Stimulated activated CD4-positive, alpha-beta T cell treated with anti-CD3 and anti-CD28 coated beads, Interleukin-1b, Interleukin-23, amount 100 ng/mL, for 24 hours (primary cell): Measurements from ENCODE around the gene SPARC.
A peak's percentile ranks its signal among the peaks of the same experiment; 100 is the strongest.

Experiments used
- DNase-seq, 4 experiments: peaks; one replicate each; pipeline ENCODE4 v3.0.0-alpha.2; 2020; ENCODE audit warnings: low read depth in 4 of 4, low spot score in 1 of 4

Gene SPARC

GRCh38 chr5:151660616-151661495 is 25.9 kb downstream of the SPARC start:
- no peak for DNase-seq

DNA sequence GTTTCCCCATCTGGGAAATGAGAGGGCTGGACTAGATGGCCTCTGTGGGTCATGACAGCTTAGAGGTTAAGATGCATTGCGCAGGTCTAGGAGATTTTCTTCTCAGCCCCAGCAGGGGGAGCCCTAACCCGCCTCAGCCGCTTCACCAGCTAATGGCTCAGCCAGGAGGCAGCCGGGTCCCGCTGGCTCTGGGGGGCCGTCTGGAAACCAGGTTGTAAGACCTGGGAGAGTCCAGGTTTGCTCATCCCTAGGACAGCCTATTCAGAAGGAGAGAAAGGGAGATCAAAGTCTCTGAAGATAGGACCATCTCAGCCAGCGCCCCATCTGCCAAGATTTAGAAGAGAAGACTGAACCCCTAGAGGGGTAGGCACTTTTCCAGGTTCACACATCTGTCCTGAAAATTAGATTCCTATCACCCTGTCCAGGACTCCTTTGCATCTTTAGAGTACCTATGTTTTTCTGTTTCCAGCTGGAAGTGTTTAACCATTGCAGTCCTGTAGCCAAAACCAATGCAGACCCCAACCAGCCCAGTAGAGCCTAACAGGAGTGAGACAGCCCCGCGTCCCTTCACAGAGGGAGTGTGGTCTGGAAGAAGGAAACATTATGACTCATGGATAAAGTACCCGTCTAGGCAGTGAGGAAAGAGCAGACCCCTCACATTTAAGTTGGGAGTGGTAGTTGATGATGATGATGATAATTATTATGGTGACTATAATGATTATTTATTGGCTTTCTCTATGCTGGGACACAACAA is 27.5 kb downstream of the SPARC start:
- DNase-seq = peak; percentile 55 to 78 (median 70)

DNA sequence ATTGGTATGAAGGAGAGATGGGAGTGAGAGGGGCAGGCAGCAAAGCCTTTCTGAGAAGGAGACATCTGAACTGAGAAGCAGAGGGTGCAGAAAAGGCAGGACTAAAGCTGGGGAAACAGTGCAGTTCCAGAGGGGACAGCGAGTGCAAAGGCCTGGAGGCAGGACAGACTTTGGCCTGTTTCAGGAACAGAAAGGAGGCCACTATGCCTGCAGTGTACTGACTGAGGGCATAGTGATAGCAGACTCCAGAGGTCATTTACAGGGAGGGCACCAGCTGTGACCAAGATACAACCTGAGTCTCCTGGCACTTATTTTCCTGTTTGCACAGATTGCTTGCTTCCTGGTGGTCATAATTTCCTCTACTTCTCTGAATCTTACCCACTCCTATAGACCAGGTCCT is 29.6 kb downstream of the SPARC start:
- DNase-seq = no peak

DNA sequence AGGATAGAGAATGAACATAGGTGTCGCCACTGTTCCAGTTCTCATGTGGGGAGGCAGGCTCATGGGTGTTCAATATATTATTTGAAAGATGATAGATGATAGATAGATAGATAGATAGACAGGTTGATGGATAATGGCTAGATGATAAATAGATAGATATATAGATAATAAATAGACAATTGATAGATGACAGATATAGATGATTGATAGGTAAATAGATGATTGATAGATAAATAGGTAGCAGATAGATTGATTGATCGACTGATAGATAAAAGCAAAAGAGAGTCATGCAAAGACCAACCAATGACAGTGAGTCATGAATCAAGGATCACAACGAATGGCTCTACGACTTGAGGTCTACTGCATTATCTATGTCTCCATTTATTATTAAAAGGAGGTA is 30.4 kb downstream of the SPARC start:
- DNase-seq = no peak

GRCh38 chr5:151651997-151652645 is 34.6 kb downstream of the SPARC start:
- peak; percentile 34 to 55 (median 45) for DNase-seq

DNA sequence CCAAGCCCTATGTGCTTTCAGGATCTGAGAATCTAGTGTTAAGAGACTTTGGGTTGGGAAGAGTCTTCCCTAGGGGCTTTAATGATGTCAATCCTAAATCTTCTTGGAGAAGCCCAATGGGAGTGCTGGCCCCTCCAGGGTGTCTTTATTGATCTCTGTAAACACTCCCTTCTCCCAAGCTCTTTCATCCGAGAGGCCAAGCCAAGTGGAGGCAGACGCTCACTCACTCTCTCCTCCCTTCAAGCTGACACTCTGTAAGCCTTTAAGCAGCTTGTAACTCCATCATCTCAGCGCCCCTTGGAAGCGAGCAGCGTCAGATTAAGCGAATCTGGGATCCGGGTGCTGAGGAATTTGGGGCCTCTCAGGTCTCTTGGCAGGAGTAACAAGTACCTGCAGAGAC is 37.7 kb downstream of the SPARC start:
- no peak for DNase-seq

DNA sequence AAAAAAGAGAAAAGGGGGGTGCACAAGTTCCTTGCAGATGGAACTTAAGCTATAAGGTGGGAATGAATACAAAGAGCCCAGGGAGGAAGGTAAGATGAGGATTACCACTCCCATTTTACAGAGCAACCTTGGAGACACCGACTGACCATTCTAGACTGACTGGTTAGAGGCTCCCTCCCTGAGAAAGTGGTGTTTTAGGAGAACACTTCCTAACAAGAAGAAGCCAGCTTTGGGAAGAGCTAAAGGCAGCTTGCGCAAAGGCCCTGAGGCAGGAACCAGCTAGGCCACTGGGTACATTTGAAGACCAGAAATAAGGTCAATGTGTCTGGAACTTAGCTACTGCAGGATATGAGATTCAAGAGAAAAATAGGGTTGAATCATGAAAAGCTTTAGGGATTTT is 38.6 kb downstream of the SPARC start:
- DNase-seq = no peak

DNA sequence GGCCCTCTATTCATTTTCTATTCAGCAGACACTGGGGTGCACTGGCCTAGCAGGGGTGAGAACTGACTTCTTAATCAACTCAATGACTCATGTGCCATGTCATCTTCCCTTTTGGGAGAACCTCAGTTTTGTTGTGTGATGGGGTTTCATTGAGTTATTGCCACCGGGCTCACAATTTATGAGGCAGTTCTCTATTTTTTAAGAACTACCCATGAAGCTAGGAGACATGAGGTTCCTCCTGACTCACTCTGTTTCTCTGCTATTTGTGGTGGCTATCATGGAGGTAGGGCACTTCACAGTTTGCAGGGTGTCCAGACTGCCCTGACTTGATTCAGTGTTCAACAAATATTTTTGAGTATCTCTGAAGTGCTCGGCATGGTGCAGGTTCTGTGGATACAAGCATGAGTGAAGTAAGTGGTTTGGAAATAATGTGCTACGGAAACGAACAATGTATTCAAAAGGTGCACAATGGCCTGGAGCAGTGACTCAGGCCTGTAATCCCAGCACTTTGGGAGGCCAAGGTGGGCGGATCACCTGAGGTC is 39.3 kb downstream of the SPARC start:
- DNase-seq = no peak

DNA sequence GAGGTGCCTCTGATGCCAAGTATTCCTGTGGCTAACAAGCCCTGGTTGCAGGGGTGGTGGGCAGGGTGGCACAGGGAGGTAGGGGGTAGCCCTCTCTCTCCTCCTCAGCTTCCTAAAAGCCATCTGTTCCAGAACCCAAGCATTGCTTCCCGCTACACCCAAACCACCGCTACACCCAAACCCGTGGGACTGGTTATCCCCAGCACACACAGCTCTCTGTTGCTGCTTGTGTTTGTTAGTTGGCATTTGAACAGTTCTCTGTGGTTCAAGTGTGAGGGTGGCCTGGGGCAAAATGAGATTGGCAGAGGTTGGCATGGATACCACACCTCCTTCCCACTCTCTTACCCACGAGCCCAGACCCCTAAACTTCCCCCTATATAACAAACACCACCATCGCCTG is 40.4 kb downstream of the SPARC start:
- no peak for DNase-seq

GRCh38 chr5:151643388-151643787 is 43.3 kb downstream of the SPARC start:
- no peak for DNase-seq

DNA sequence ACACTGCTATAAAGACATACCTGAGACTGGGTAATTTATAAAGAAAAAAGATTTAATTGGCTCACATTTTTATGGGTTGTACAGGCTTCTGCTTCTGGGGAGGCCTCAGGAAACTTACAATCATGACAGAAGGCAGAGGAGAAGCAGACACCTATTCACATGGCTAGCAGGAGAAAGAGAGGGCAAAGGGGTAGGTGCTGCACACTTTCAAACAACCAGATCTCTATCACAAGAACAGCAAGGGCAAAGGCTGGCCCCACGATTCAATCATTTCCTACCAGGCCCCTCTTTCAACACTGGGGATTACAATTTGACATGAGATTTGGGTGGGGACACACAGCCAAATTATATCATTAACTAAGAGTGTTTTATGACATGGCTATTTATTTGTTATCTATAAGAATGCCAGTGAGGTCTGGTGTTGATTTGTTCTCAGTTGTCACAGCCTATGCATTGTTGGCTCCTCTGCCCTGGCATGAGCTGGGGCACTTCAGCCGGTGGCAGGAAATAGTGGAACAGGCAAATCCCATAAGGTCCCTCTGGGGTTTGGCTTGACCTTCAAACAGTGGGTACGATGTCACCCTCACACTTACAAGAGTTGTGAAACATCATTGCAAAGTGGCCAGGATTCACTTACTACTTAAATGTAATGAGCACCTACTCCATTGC is 44.1 kb downstream of the SPARC start:
- DNase-seq = no peak

- no peak for DNase-seq
Measured at GRCh38 chr5:151638619-151639018, 48.1 kb downstream of the SPARC start.

GRCh38 chr5:151637676-151638075 is 49.0 kb downstream of the SPARC start:
- no peak for DNase-seq

- DNase-seq = no peak
Measured at GRCh38 chr5:151633892-151634291, 52.8 kb downstream of the SPARC start.

DNA sequence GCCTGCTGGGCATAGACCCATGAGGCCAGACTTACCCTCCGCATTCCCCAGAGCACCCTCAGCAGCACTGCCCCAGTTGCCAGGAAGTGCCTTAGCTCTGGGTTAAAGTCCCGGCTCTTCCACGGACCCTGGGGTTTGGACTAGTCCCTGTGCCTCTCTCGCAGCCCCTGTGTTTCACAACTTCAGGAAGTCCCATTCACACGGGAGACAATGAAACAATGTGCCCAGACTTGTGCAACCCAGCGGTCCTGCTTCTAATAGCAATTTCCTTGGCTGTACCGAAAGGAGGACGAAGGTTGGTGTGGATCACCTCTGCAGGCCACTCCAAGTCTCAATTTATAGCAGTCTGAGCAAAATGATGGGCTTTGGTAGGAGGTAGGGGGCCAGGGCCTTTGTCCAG is 53.8 kb downstream of the SPARC start:
- DNase-seq = no peak

DNA sequence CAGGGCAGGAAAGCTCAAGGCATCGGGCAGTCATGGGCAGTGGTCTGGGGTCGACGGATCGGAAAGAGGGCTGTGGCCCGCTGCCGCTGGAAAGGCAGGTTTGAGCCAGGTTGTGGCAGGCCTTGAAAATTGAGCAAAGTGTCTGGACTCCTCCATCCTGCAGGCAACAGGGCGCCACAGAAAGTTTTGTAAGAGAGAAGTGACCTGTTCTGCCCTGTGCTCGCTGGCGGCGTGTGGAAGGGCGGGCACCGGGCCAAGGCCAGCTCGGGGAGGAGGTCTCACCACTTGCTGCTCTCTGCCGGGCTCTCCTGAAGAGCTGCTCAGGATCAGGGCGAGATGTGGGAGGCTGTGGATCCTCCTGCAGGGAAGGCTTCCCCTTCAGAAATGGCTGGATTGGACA is 54.2 kb downstream of the SPARC start:
- DNase-seq = no peak

DNA sequence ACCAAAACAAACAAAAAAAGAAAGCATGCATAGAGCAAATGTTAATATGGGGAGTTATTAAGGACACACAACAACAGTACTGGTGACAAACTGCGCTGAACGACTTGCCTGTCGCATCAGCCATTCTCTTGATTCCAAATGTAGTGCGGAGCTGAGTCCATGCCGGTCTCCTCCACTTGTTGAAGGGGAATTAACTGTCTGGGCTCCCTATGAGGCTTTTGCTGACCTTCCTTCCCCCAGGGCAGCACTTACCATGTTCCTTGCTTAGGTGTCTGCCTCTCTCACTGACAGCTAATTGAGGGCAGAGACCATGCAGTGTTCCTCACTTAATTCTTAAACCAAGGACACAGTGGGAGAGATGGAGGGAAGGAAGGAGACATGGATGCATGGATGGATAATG is 54.8 kb downstream of the SPARC start:
- no peak for DNase-seq

DNA sequence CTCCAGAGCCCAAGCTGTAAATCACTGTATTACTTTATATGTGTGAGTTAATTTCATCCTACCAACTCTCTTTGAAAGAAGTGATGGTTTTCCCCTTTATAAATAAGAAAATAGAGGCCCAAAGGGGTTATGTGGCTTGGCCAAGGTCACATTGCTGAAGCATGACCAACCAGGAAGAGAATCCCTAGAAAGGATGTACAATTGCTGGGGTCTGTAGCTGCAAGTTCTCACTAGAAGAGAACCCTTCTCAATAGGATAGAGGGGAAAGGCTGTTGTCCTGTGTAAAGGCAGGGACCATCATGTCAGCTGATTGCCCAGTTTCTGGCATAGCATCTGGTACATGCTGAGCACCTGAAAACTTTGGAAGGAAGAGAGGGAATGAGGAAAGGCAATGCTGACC is 56.6 kb downstream of the SPARC start:
- DNase-seq = no peak

- DNase-seq = no peak
Measured at GRCh38 chr5:151628112-151628823, 58.4 kb downstream of the SPARC start.

DNA sequence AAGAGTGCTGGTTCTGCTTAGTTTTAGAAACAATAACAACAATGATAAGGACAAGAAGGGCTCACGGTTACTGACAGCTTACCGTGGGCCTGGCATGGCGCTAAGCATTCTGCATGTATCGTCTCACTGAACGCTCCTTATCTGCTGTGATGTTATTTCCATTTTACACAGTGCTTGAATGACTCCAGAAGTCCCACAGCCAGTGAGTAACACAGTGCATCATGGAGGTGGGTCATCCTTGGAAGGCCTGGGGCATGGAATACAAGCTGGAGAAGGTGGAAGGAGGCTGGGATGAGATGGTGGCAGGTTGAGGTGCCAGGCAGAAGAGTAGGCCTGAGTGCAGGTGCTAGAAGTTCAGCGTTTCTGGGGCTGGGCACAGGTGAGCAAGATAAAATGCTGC is 59.1 kb downstream of the SPARC start:
- no peak for DNase-seq

DNA sequence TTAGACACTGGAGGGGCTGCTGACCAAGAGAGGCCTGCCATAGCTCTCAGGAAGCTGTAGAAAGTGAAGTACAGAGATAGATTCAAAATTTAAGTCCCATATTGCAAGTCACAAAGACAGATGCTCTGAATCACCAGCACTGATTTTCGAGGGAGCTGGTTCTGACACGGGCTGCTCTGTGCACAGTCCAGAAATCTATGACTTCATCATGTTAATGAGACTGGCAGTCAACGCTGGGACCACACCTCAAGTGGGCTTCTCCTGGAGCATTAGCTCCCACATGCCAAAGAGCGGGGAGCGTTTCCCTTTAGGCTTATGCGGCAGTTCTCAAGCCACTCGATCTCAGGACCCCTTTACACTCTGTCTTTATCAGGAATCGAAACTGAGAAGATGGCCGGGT is 61.4 kb downstream of the SPARC start:
- no peak for DNase-seq
